Endothelial cell of umbilical vein (primary cell): ENCODE measurements around the gene COX18. TPM values are rescaled to one million over a fixed set of nuclear protein-coding genes. Genes with fewer than 3 reads are reported as not detected.

Experiments used
- BruUV-seq: library from RNA; stranded (reverse); fragments of 400-500 nt; replicated peaks from 2 replicates; lab custom pipeline; 2021; lab: Mats Ljungman, UMichigan
- CTCF ChIA-PET: fragments of 300-600, 350-600 bp; sonication (Branson Sonifier 250); formaldehyde crosslinking; loops from one replicate; lab custom pipeline; 2021; ENCODE audit warnings: antibody characterized with exemption, inconsistent platforms; lab: Charles Lee
- POLR2A ChIA-PET: fragments of 300-600, 350-600 bp; sonication (Branson Sonifier 250); formaldehyde crosslinking; loops from one replicate; lab custom pipeline; 2021; ENCODE audit warnings: antibody characterized with exemption, inconsistent platforms; lab: Charles Lee
- DNase-seq: peaks from one replicate; pipeline ENCODE4 v3.0.0-alpha.2; 2011; ENCODE audit warnings: low read depth, low spot score
- FAIRE-seq: peaks from 2 replicates; lab custom pipeline; 2011; peaks lifted over from hg19 to GRCh38; lab: Jason Lieb, UNC
- H2AFZ ChIP-seq: 2 replicates; pipeline ENCODE4 v1.6.0; 2012; ENCODE audit warnings: low read depth, low read length, control low read depth, inconsistent platforms
- H3K27ac ChIP-seq: 2 replicates; pipeline ENCODE4 v1.5.1; 2011; ENCODE audit warnings: low read depth, mild to moderate bottlenecking, control low read depth, low read length, moderate library complexity; ENCODE audit not compliant: insufficient read depth
- H3K27me3 ChIP-seq, 2 experiments: 2 replicates each; pipeline versions ENCODE4 v1.6.0 to v1.6.1; 2011; ENCODE audit warnings: low read length in 2 of 2, mixed read lengths in 1 of 2; ENCODE audit not compliant: control insufficient read depth in 2 of 2, insufficient read depth in 2 of 2
- H3K36me3 ChIP-seq, 2 experiments: 2 replicates in 1 of 2; 3 replicates in 1 of 2; pipeline ENCODE4 v1.5.1; 2011; ENCODE audit warnings: low read length in 2 of 2, mild to moderate bottlenecking in 1 of 2, moderate library complexity in 1 of 2; ENCODE audit not compliant: control insufficient read depth in 2 of 2, insufficient read depth in 2 of 2; ENCODE audit errors: extremely low read depth in 1 of 2
- H3K4me1 ChIP-seq: 3 replicates; pipeline ENCODE4 v1.5.1; 2011; ENCODE audit warnings: mild to moderate bottlenecking, low read length; ENCODE audit not compliant: control insufficient read depth, insufficient read depth; ENCODE audit errors: extremely low read depth
- H3K4me2 ChIP-seq: 2 replicates; pipeline ENCODE4 v1.6.1; 2011; ENCODE audit warnings: low read length, control low read depth, mixed read lengths; ENCODE audit not compliant: insufficient read depth
- H3K4me3 ChIP-seq, 3 experiments: fragments of 200-600 bp in 1 of 3; sonication (generic), shearing (Covaris generic) in 1 of 3; replicated peaks in 1 of 3; 2 replicates each; pipeline ENCODE4 v1.5.1; 2011 to 2016; ENCODE audit warnings: control low read depth in 3 of 3, low read length in 3 of 3, mild to moderate bottlenecking in 2 of 3, inconsistent platforms in 1 of 3, low read depth in 1 of 3, moderate library complexity in 1 of 3; ENCODE audit not compliant: insufficient read depth in 1 of 3
- H3K79me2 ChIP-seq: 2 replicates; pipeline ENCODE4 v1.6.0; 2012; ENCODE audit warnings: low read length, inconsistent platforms; ENCODE audit not compliant: control insufficient read depth, insufficient read depth
- H3K9ac ChIP-seq: replicated peaks from 2 replicates; pipeline ENCODE3; 2011; ENCODE audit warnings: low read length, control low read depth; ENCODE audit not compliant: insufficient read depth; ENCODE audit errors: extremely low read depth
- H3K9me1 ChIP-seq: replicated peaks from 3 replicates; pipeline ENCODE4 v1.6.0; 2011; ENCODE audit warnings: mild to moderate bottlenecking, low read length; ENCODE audit not compliant: control insufficient read depth, insufficient read depth; ENCODE audit errors: extremely low read depth
- H3K9me3 ChIP-seq: replicated peaks from 2 replicates; pipeline ENCODE4 v1.5.1; 2012; ENCODE audit warnings: low read length, inconsistent platforms; ENCODE audit not compliant: control insufficient read depth, insufficient read depth
- H4K20me1 ChIP-seq: replicated peaks from 2 replicates; pipeline ENCODE3; 2011; ENCODE audit warnings: mild to moderate bottlenecking, low read length; ENCODE audit not compliant: control insufficient read depth, insufficient read depth; ENCODE audit errors: extremely low read depth
- CTCF ChIP-seq, 2 donors: IDR thresholded peaks; 1 replicate in 1 of 2; 2 replicates in 1 of 2; pipeline ENCODE4 v1.5.1; 2011; ENCODE audit warnings: low read length in 2 of 2, mild to moderate bottlenecking in 2 of 2, moderate library complexity in 2 of 2, control low read depth in 1 of 2, inconsistent platforms in 1 of 2, low read depth in 1 of 2; ENCODE audit not compliant: insufficient read depth in 1 of 2; ENCODE audit errors: extremely low read depth in 1 of 2
- EZH2 ChIP-seq: IDR thresholded peaks from 2 replicates; pipeline ENCODE4 v1.6.1; 2012; ENCODE audit warnings: borderline replicate concordance, low read depth, mild to moderate bottlenecking, moderate library complexity, low read length, inconsistent platforms; ENCODE audit not compliant: severe bottlenecking
- FOS ChIP-seq: IDR thresholded peaks from 2 replicates; pipeline ENCODE4 v1.6.1; 2011; ENCODE audit warnings: mild to moderate bottlenecking, low read length, moderate library complexity, borderline replicate concordance; ENCODE audit not compliant: insufficient read depth
- GATA2 ChIP-seq: IDR thresholded peaks from 2 replicates; pipeline ENCODE4 v1.7.0; 2011; ENCODE audit warnings: low read depth, mild to moderate bottlenecking, moderate library complexity, mixed read lengths, low read length; ENCODE audit not compliant: insufficient read length, insufficient read depth
- JUN ChIP-seq: IDR thresholded peaks from 2 replicates; pipeline ENCODE4 v1.6.1; 2011; ENCODE audit warnings: borderline replicate concordance, low read depth; ENCODE audit not compliant: insufficient read length, insufficient read depth
- MAX ChIP-seq: IDR thresholded peaks from 2 replicates; pipeline ENCODE4 v1.6.1; 2011; ENCODE audit not compliant: insufficient read depth, insufficient read length
- MYC ChIP-seq: IDR thresholded peaks from one replicate; pipeline ENCODE4 v1.6.1; 2011; ENCODE audit warnings: mild to moderate bottlenecking, low read depth, low read length
- POLR2A ChIP-seq: IDR thresholded peaks from 2 replicates; pipeline ENCODE4 v1.6.1; 2012; ENCODE audit warnings: low read depth, mild to moderate bottlenecking, control low read depth, low read length
- POLR2AphosphoS5 ChIP-seq: IDR thresholded peaks from 2 replicates; pipeline ENCODE4 v1.6.1; 2012; ENCODE audit warnings: low read depth, mild to moderate bottlenecking, control low read depth, low read length, moderate library complexity; ENCODE audit not compliant: insufficient read depth
- dilution Hi-C: fragments of 300-500 bp; cut with MboI; formaldehyde crosslinking; loops from one replicate; pipeline ENCODE4 v1.15.0; 2019; ENCODE audit warnings: low sequenced_read_pairs; ENCODE audit not compliant: extremely low pct_ligation_motif_present
- intact Hi-C: fragments of 100-400 bp; cut with micrococcal nuclease; formaldehyde crosslinking; loops from one replicate; pipeline ENCODE4 v1.10.0; 2022
- polyA plus RNA-seq, 4 experiments: library from polyadenylated mRNA; depleted of rRNA in 3 of 4; stranded (reverse) in 3 of 4; unstranded in 1 of 4; fragments of >200 nt; gene quantifications; 2 replicates each; pipeline versions ENCODE4 v1.2.1 to v1.2.3, GENCODE V29; 2011 to 2012; ENCODE audit warnings: missing spikeins in 1 of 4
- total RNA-seq: library from RNA; stranded (reverse); gene quantifications from 2 replicates; pipeline ENCODE4 v1.2.3, GENCODE V29; 2021

COX18 gene
- total and polyA plus RNA-seq, 2 donors (not counting 3 experiments of a cell fraction or from before 2014, with no cell fraction given), result 11.7 to 13.0 TPM

GRCh38 chr4:73037057-73037456 lies 32.5 kb downstream of the COX18 start:
- Histone ChIP-seq H3K4me1 (no peaks in the 10 kb centered on the region), H3K27ac (no peak overlapping the region), H3K79me2 (no peaks in the 10 kb centered on the region), H3K9me3 (no peaks in the 10 kb centered on the region), H3K4me3 (no peak overlapping the region), H2AFZ (no peak overlapping the region), H3K27me3 (peaks cover 0 to 3% of the 10 kb centered on the region in 2 experiments), H4K20me1 (no peaks in the 10 kb centered on the region), H3K36me3 (no peaks in the 10 kb centered on the region), H3K9me1 (no peaks in the 10 kb centered on the region), H3K9ac (no peak overlapping the region), H3K4me2 (no peak overlapping the region)
- intact Hi-C loops, result no loop called here
- ChIA-PET POLR2A (no interaction called here), CTCF (no interaction called here)
- TF ChIP-seq FOS (no peak), GATA2 (no peak), EZH2 (no peak), POLR2A (no peak), MAX (no peak), CTCF (IDR thresholded peaks at IDR 0.05; ENCODE audit: extremely low read depth in 1 of 2, insufficient read depth in 1 of 2, low read depth in 1 of 2, low read length in 2 of 2) (no peak), JUN (no peak), POLR2AphosphoS5 (no peak), MYC (no peak)
- no peak for FAIRE-seq
- no peak for DNase-seq
- no TSS peak for BruUV-seq
- dilution Hi-C loops, result no loop called here
